Stimulated activated CD4-positive, alpha-beta T cell treated with anti-CD3 and anti-CD28 coated beads, Interleukin-15, amount 100 ng/mL, for 48 hours (primary cell): ENCODE data around the gene GABRG3.

Source experiments
- DNase-seq, 2 donors: peaks; one replicate each; pipeline ENCODE4 v3.0.0-alpha.2; 2020; ENCODE audit warnings: low read depth in 2 of 2

GABRG3 gene

GRCh38 chr15:27463525-27464088 lies 492.6 kb downstream of the GABRG3 start:
- no peak for DNase-seq

- no peak for DNase-seq
Measured at GRCh38 chr15:27464941-27465612, 494.1 kb downstream of the GABRG3 start.

- DNase-seq = no peak
Measured at GRCh38 chr15:27466758-27467157, 495.8 kb downstream of the GABRG3 start.

- DNase-seq = no peak
Measured at GRCh38 chr15:27468151-27468591, 497.2 kb downstream of the GABRG3 start.

- DNase-seq = no peak
Measured at GRCh38 chr15:27473845-27474244, 502.9 kb downstream of the GABRG3 start.

GRCh38 chr15:27475395-27475794 lies 504.4 kb downstream of the GABRG3 start:
- no peak for DNase-seq

GRCh38 chr15:27479296-27480140 lies 508.5 kb downstream of the GABRG3 start:
- DNase-seq = no peak

- DNase-seq = no peak
Measured at GRCh38 chr15:27480141-27480530, 509.2 kb downstream of the GABRG3 start.

- no peak for DNase-seq
Measured at GRCh38 chr15:27480642-27481041, 509.7 kb downstream of the GABRG3 start.

- no peak for DNase-seq
Measured at GRCh38 chr15:27481768-27482167, 510.8 kb downstream of the GABRG3 start.

GRCh38 chr15:27482287-27482686 lies 511.3 kb downstream of the GABRG3 start:
- no peak for DNase-seq

GRCh38 chr15:27483124-27483523 lies 512.1 kb downstream of the GABRG3 start:
- no peak for DNase-seq

- no peak for DNase-seq
Measured at GRCh38 chr15:27485265-27485664, 514.3 kb downstream of the GABRG3 start.

- no peak for DNase-seq
Measured at GRCh38 chr15:27486051-27486450, 515.1 kb downstream of the GABRG3 start.

- no peak for DNase-seq
Measured at GRCh38 chr15:27486683-27487647, 516.0 kb downstream of the GABRG3 start.

- DNase-seq = no peak
Measured at GRCh38 chr15:27487846-27488245, 516.9 kb downstream of the GABRG3 start.

GRCh38 chr15:27490867-27491595 lies 520.0 kb downstream of the GABRG3 start:
- DNase-seq = no peak

GRCh38 chr15:27491666-27492621 lies 521.0 kb downstream of the GABRG3 start:
- no peak for DNase-seq

- no peak for DNase-seq
Measured at GRCh38 chr15:27495963-27496459, 525.0 kb downstream of the GABRG3 start.

- DNase-seq = no peak
Measured at GRCh38 chr15:27498700-27499099, 527.7 kb downstream of the GABRG3 start.
